Measurements from ENCODE around the gene SEC24D. TPM values are rescaled to one million over a fixed set of nuclear protein-coding genes. Genes with fewer than 3 reads are reported as not detected.
A peak's percentile ranks its signal among the peaks of the same experiment; 100 is the strongest.
"Not testable (repeated sequence)": the region's sequence is repeated elsewhere in the genome, so short reads cannot be mapped to it uniquely, and the experiment has no call there.

SEC24D gene
- total and polyA plus RNA-seq, 2 experiments from 2014 or later, result 37.6 to 94.8 TPM

DNA sequence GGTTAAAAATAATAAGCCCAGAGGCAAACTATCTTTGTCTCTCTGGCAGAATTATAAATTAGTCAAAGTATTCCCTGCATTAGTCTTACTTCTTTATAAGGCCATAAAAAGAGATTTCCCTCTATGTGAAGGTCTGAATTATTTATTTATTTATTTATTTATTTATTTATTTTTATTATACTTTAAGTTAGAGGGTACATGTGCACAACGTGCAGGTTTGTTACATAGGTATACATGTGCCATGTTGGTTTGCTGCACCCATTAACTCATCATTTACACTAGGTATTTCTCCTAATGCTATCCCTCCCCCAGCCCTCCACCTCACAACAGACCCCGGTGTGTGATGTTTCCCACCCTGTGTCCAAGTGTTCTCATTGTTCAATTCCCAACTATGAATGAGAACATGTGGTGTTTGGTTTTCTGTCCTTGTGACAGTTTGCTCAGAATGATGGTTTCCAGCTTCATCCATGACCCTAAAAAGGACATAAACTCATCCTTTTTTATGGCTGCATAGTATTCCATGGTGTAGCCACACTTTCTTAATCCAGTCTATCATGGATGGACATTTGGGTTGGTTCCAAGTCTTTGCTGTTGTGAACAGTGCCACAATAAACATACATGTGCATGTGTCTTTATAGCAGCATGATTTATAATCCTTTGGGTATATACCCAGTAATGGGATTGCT lies 58.8 kb downstream of the SEC24D start:
- not testable (repeated sequence) for H3K27me3 Mint-ChIP-seq (ENCODE audit: insufficient read depth, low read depth, poor library complexity); H3K9me2 ChIP-seq (ENCODE audit: insufficient read depth); H3K4me2 ChIP-seq; H3K79me2 ChIP-seq (replicated peaks; ENCODE audit: insufficient read depth); H3K4me3 Mint-ChIP-seq; H3K36me3 ChIP-seq (ENCODE audit: insufficient read depth); H3K27ac Mint-ChIP-seq; H4K20me1 ChIP-seq (replicated peaks; ENCODE audit: insufficient read depth); H3K4me3 ChIP-seq; H2AFZ ChIP-seq; H3K27ac ChIP-seq (ENCODE audit: low read depth); ATAC-seq; H3F3A ChIP-seq (replicated peaks; ENCODE audit: low read depth); DNase-seq (ENCODE audit: low spot score); H3K27me3 ChIP-seq (ENCODE audit: insufficient read depth)
- peaks cover 19% of the 10 kb centered on the region for H3K4me1 ChIP-seq (ENCODE audit: insufficient read depth)
- Mint-ChIP-seq H3K9me3 (peaks cover 18% of the 10 kb centered on the region), H3K36me3 (ENCODE audit: low read depth) (peaks cover 35% of the 10 kb centered on the region), H3K4me1 (peaks cover 29% of the 10 kb centered on the region)

DNA sequence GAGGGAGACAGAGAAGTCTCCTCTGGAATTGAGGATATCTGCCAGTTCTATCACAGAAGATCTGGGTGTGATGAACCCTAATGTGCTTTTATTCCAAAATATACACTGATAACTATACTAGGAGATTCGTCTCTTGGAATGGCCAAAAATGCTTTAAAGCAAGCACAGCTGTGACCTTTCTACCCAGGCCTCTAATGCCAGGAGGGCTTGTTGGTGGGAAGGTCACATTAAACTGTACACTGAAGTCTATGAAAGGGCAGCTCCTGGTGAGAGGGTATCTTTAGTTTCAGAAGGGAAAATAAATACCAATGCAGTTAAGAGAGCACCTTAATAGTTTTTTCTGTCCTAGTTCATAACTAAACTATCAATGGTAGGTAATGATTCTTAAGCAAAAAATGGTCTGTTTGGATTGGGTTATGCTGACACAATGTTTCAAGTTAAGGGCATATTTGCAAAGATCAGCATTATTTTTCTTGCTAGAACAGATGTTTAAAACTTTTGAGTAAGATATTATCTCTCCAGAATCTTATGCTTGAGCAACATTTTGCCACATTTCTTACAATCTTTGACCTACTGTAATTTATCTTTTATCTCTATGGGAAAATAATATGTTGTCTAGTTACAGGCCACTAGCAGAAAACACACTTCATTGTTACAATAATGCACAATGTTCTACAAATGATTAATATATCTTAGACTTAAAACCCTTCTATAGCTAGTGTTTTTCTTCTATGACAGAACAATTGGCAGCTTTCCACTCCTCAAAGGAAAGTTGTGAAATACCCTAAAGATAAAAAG lies 59.6 kb downstream of the SEC24D start:
- Histone ChIP-seq H3K9me2 (ENCODE audit: insufficient read depth) (0 out of 2 replicates have a peak, but pooled peaks cover 3% of the 10 kb centered on the region), H3K27ac (ENCODE audit: low read depth) (no peak overlapping the region), H3K79me2 (replicated peaks; ENCODE audit: insufficient read depth) (no peaks in the 10 kb centered on the region; the same call in 1 of the 2 replicates), H3K36me3 (ENCODE audit: insufficient read depth) (no peaks in the 10 kb centered on the region), H3K4me3 (no peak overlapping the region), H4K20me1 (replicated peaks; ENCODE audit: insufficient read depth) (no peaks in the 10 kb centered on the region), H3K4me2 (no peak overlapping the region), H3K27me3 (ENCODE audit: insufficient read depth) (no peaks in the 10 kb centered on the region), H2AFZ (no peak overlapping the region), H3F3A (replicated peaks; ENCODE audit: low read depth) (no peaks in the 10 kb centered on the region), H3K4me1 (ENCODE audit: insufficient read depth) (peaks cover 19% of the 10 kb centered on the region)
- H3K4me3 Mint-ChIP-seq, result no peak overlapping the region
- TF ChIP-seq EZH2phosphoT487 (IDR thresholded peaks at IDR 0.05; ENCODE audit: unreplicated experiment) (no peak), JUNB (IDR thresholded peaks at IDR 0.05; ENCODE audit: unreplicated experiment) (no peak), POLR2AphosphoS5 (IDR thresholded peaks at IDR 0.05; ENCODE audit: low read depth) (no peak)
- H3K9me3 Mint-ChIP-seq, result peaks cover 11% of the 10 kb centered on the region
- H3K36me3 Mint-ChIP-seq (ENCODE audit: low read depth), result peaks cover 28% of the 10 kb centered on the region
- DNase-seq (ENCODE audit: low spot score) (no peak), ATAC-seq (no peak)
- no peak overlapping the region for H3K27ac Mint-ChIP-seq
- H3K4me1 Mint-ChIP-seq, result peaks cover 29% of the 10 kb centered on the region
- H3K27me3 Mint-ChIP-seq (ENCODE audit: insufficient read depth, low read depth, poor library complexity), result peaks cover 4% of the 10 kb centered on the region

GRCh38 chr4:118775405-118775804 lies 60.5 kb downstream of the SEC24D start:
- H3K36me3 ChIP-seq (ENCODE audit: insufficient read depth), result no peaks in the 10 kb centered on the region
- H3K27me3 ChIP-seq (ENCODE audit: insufficient read depth), result no peaks in the 10 kb centered on the region
- 0 out of 2 replicates have a peak, but pooled peaks cover 3% of the 10 kb centered on the region for H3K9me2 ChIP-seq (ENCODE audit: insufficient read depth)
- H3K4me3 ChIP-seq, result no peak overlapping the region
- Mint-ChIP-seq H3K27ac (peak overlapping the region; percentile 83), H3K4me3 (no peak overlapping the region), H3K27me3 (ENCODE audit: insufficient read depth, low read depth, poor library complexity) (peaks cover 4% of the 10 kb centered on the region), H3K4me1 (peaks cover 29% of the 10 kb centered on the region), H3K36me3 (ENCODE audit: low read depth) (peaks cover 18% of the 10 kb centered on the region), H3K9me3 (peaks cover 5% of the 10 kb centered on the region; the same call in 2 of the 3 replicates)
- no peak overlapping the region for H2AFZ ChIP-seq
- no peak for DNase-seq (ENCODE audit: low spot score)
- H3K4me2 ChIP-seq, result no peak overlapping the region
- TF ChIP-seq ZNF331 (CRISPR knock-in tag; IDR thresholded peaks at IDR 0.05; ENCODE audit: low read depth), result no peak
- TF ChIP-seq CREB1 (CRISPR knock-in tag; IDR thresholded peaks at IDR 0.05; ENCODE audit: low read depth), result no peak
- TF ChIP-seq POLR2AphosphoS5 (IDR thresholded peaks at IDR 0.05; ENCODE audit: low read depth), result no peak
- no peak for TF ChIP-seq EZH2phosphoT487 (IDR thresholded peaks at IDR 0.05; ENCODE audit: unreplicated experiment)
- TF ChIP-seq, protein P1, sequence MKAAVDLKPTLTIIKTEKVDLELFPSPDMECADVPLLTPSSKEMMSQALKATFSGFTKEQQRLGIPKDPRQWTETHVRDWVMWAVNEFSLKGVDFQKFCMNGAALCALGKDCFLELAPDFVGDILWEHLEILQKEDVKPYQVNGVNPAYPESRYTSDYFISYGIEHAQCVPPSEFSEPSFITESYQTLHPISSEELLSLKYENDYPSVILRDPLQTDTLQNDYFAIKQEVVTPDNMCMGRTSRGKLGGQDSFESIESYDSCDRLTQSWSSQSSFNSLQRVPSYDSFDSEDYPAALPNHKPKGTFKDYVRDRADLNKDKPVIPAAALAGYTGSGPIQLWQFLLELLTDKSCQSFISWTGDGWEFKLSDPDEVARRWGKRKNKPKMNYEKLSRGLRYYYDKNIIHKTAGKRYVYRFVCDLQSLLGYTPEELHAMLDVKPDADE (IDR thresholded peaks at IDR 0.05), result no peak
- no peaks in the 10 kb centered on the region for H3F3A ChIP-seq (replicated peaks; ENCODE audit: low read depth)
- 0 out of 2 replicates have a peak, but pooled peaks cover 2% of the 10 kb centered on the region for H4K20me1 ChIP-seq (replicated peaks; ENCODE audit: insufficient read depth)
- H3K27ac ChIP-seq (ENCODE audit: low read depth), result peak overlapping the region; percentile 53; the same call in 1 of the 2 replicates
- H3K79me2 ChIP-seq (replicated peaks; ENCODE audit: insufficient read depth), result no peaks in the 10 kb centered on the region; the same call in 1 of the 2 replicates
- peaks cover 19% of the 10 kb centered on the region for H3K4me1 ChIP-seq (ENCODE audit: insufficient read depth)
- ATAC-seq, result no peak
